ENCODE results near the gene NALCN. TPM values are rescaled to one million over a fixed set of nuclear protein-coding genes. Genes with fewer than 3 reads are reported as not detected.

The NALCN gene
- total and polyA plus RNA-seq, 10 donors: 0.02 to 0.13 (median 0.09) TPM; not detected in 2

DNA sequence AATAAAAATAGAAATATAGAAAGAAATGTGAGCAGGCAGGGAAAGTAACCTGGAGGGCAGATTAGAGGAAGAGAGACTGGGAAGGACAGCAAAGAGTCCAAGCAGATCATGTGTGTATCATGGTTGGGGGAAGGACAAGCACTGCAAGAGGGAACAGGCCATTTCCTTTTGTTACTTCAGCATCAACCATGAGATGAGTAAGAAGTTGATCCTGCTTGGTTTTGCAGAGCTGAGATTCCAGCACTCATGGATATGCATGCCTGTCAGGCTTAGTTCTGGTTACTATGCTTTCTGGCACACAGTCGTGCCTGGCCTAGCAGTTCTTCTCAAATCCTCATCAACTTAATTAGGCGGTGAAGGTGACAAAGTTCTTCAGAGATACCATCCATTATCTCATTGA, 18.1 kb downstream of the NALCN start:
- Histone ChIP-seq H3K4me3 (no peak overlapping the region), H3K9me3 (no peaks in the 10 kb centered on the region), H3K36me3 (no peaks in the 10 kb centered on the region), H3K27ac (no peak overlapping the region), H3K27me3 (replicated peaks in 1 of 7) (no peaks in the 10 kb centered on the region), H3K4me1 (no peaks in the 10 kb centered on the region)
- intact Hi-C loops (cut with DNase I; ENCODE audit: low total_unique reads): no loop called here
- TF ChIP-seq CTCF (IDR thresholded peaks at IDR 0.05 in 8 of 11, conservative IDR thresholded peaks at IDR 0.05 in 3 of 11) (no peak), POLR2AphosphoS5 (IDR thresholded peaks at IDR 0.05) (no peak), POLR2A (IDR thresholded peaks at IDR 0.05) (no peak)
- DNase-seq: no peak
- WGBS, 5 donors: 56 to 84% (median 77%) methylated on average over 2 of the region's 2 CpGs

DNA sequence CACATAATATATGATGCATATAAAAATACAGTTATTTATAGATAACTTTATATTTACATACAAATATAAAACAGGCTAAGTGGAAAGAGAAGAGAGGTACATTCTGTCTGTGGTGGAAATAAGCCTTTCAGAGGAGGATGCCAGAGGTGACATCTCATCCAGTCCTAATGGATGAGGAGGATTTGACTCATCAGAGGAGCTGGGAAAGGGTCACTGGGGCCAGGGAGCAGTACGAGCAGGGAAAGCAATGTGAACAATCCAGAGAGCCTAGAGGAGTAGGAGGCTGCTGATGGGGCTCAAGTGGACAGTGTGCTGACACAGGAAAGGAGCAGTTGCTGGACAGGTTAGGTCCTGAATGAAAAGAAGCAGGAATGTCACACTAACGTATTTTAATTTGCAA, 18.6 kb downstream of the NALCN start:
- WGBS, 5 donors: 38 to 59% (median 53%) methylated on average over 2 of the region's 2 CpGs
- Histone ChIP-seq H3K27me3 (replicated peaks in 1 of 7) (no peaks in the 10 kb centered on the region), H3K27ac (no peak overlapping the region), H3K4me3 (no peak overlapping the region), H3K4me1 (no peaks in the 10 kb centered on the region), H3K9me3 (no peaks in the 10 kb centered on the region), H3K36me3 (no peaks in the 10 kb centered on the region)
- TF ChIP-seq POLR2AphosphoS5 (IDR thresholded peaks at IDR 0.05): no peak
- TF ChIP-seq CTCF (IDR thresholded peaks at IDR 0.05 in 8 of 11, conservative IDR thresholded peaks at IDR 0.05 in 3 of 11): no peak
- TF ChIP-seq POLR2A (IDR thresholded peaks at IDR 0.05): no peak
- no peak for DNase-seq
- intact Hi-C loops (cut with DNase I; ENCODE audit: low total_unique reads): no loop called here

DNA sequence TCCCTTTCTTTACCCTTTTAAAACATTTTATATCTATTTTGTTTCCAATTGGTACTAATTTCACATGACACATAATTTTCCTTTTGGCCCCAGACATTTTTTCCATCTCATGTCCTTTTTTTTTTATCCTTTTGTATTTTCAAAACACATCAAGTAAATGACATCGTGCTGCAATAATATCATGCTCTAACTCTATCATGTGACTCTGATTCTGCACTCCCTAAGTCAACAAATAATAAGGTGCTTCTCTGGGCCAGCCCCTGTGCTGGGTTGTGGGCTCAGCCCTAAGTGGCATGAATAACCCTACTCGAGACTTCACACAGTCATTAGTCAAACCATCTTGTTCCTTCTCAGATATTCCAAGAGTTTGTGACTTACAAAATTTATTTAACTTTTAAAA, 21.7 kb downstream of the NALCN start:
- TF ChIP-seq POLR2AphosphoS5 (IDR thresholded peaks at IDR 0.05) (no peak), POLR2A (IDR thresholded peaks at IDR 0.05) (no peak), CTCF (IDR thresholded peaks at IDR 0.05 in 8 of 11, conservative IDR thresholded peaks at IDR 0.05 in 3 of 11) (no peak)
- H3K36me3 ChIP-seq: no peaks in the 10 kb centered on the region
- no peak overlapping the region for H3K4me3 ChIP-seq
- no peak overlapping the region for H3K27ac ChIP-seq
- intact Hi-C loops (cut with DNase I; ENCODE audit: low total_unique reads): no loop called here
- no peaks in the 10 kb centered on the region for H3K27me3 ChIP-seq (replicated peaks in 1 of 7)
- no peak for DNase-seq
- WGBS, 5 donors: 47 to 64% (median 62%) methylated on average over 2 of the region's 2 CpGs
- no peaks in the 10 kb centered on the region for H3K9me3 ChIP-seq
- no peaks in the 10 kb centered on the region for H3K4me1 ChIP-seq

DNA sequence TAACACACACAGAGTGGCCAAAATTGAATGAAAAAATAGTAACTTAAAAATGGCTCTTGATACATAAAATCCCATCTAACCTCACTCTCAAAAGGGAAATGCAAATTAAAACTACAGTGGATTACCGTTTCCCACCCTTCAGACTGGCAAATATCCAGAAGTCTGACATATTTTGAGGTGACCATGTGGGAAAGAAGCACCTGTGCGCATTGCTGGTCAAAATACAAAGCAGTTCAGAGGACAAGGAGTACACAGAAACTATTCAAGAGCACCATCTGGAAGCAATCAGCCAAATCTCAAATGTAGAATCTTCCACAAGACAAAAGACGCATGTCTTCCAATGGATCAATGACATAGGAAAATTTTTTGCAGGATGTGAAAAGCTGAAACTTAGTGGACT, 23.2 kb downstream of the NALCN start:
- no peak for DNase-seq
- H3K4me3 ChIP-seq: no peak overlapping the region
- H3K27ac ChIP-seq: no peak overlapping the region
- intact Hi-C loops (cut with DNase I; ENCODE audit: low total_unique reads): no loop called here
- H3K9me3 ChIP-seq: no peaks in the 10 kb centered on the region
- peaks cover 0 to 4% (median 0%) of the 10 kb centered on the region in 7 donors for H3K27me3 ChIP-seq (replicated peaks in 1 of 7)
- 78 to 90% (median 79%) methylated on average over 3 of the region's 3 CpGs for WGBS, 5 donors
- H3K4me1 ChIP-seq: no peaks in the 10 kb centered on the region
- TF ChIP-seq POLR2AphosphoS5 (IDR thresholded peaks at IDR 0.05) (no peak), POLR2A (IDR thresholded peaks at IDR 0.05) (no peak), CTCF (IDR thresholded peaks at IDR 0.05 in 8 of 11, conservative IDR thresholded peaks at IDR 0.05 in 3 of 11) (no peak)
- H3K36me3 ChIP-seq: no peaks in the 10 kb centered on the region
